MM.1S (cell line): ENCODE results near the gene CCDC188.

Experiments
- CTCF ChIP-seq: fragments of 300-600 bp; sonication (generic); IDR thresholded peaks from 2 replicates; pipeline ENCODE4 v1.5.1; 2016; ENCODE audit warnings: antibody characterized with exemption, low read length, mixed read lengths
- EZH2 ChIP-seq: fragments of 300-600 bp; sonication (generic); optimal IDR thresholded peaks from 2 replicates; pipeline ENCODE3; 2017; ENCODE audit warnings: low read depth, mild to moderate bottlenecking, antibody characterized with exemption, low read length, mixed read lengths
- EZH2phosphoT487 ChIP-seq: fragments of 300-600 bp; sonication (generic); IDR thresholded peaks from 2 replicates; pipeline ENCODE4 v1.6.1; 2018; ENCODE audit warnings: antibody characterized with exemption, low read length

- no peak for TF ChIP-seq CTCF
- TF ChIP-seq EZH2phosphoT487 = no peak
- TF ChIP-seq EZH2 = no peak
Measured at GRCh38 chr22:20185750-20186149, 34.9 kb upstream of the CCDC188 start.
